Subcutaneous adipose tissue (tissue), 4 donors: ENCODE data around the gene KCNAB2. TPM values are rescaled to one million over a fixed set of nuclear protein-coding genes. Genes with fewer than 3 reads are reported as not detected.

Experiments
- total RNA-seq, 4 donors: library from RNA; depleted of rRNA; stranded (reverse); fragments of >200 nt; gene quantifications; one replicate each; pipeline ENCODE4 v1.1.0, GENCODE V29; 2016
- TF ChIP-seq, protein P1 (sequence below): fragments of 450-650 bp; IDR thresholded peaks from one replicate; pipeline ENCODE4 v1.5.1; 2016; ENCODE audit warnings: low read depth, mild to moderate bottlenecking, control low read depth, antibody characterized with exemption, moderate library complexity

KCNAB2 gene
- total RNA-seq, 4 donors from 2014 or later, result 10.2 to 48.6 (median 18.2) TPM

DNA sequence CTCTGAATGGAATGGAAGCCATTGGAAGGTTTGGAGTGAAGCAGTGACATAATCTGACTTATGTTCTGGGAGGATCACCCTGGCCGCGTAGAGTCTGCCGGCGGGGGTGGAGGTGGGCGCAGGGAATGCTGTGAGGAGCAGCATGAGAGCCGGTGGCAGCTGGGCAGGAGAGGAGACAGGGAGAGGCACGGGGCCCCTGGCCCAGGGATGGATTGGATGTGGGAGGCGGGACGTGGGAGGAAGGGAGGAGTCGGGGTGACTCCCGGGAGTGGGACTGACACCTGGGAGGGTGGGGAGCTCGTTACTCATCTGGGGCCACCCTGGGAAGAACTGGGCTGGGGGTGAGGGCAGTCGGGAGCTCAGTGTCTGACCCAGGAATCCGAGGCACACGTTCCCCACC lies 10.4 kb upstream of the KCNAB2 start:
- TF ChIP-seq, protein P1, sequence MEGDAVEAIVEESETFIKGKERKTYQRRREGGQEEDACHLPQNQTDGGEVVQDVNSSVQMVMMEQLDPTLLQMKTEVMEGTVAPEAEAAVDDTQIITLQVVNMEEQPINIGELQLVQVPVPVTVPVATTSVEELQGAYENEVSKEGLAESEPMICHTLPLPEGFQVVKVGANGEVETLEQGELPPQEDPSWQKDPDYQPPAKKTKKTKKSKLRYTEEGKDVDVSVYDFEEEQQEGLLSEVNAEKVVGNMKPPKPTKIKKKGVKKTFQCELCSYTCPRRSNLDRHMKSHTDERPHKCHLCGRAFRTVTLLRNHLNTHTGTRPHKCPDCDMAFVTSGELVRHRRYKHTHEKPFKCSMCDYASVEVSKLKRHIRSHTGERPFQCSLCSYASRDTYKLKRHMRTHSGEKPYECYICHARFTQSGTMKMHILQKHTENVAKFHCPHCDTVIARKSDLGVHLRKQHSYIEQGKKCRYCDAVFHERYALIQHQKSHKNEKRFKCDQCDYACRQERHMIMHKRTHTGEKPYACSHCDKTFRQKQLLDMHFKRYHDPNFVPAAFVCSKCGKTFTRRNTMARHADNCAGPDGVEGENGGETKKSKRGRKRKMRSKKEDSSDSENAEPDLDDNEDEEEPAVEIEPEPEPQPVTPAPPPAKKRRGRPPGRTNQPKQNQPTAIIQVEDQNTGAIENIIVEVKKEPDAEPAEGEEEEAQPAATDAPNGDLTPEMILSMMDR, result no peak

DNA sequence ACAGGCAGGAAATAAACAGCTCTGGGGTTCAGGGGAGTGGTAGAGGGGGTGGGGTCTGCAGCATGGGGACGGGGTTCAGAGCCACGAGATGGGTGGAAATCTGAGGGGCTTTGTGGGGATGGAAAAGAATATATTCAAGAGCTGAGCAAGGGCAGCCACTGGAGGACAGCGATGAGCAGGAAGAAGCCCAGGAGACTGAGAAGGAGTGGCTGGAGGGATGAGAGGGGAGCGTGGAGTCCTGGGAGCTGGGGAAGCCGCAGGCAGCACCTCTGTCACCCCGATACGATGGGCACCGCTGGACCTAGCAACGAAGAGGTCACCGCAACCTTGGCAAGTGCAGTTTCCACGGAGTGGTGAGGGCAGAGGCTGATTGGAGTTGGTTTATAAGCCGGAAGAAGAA lies 10.0 kb upstream of the KCNAB2 start:
- TF ChIP-seq, protein P1, result no peak

DNA sequence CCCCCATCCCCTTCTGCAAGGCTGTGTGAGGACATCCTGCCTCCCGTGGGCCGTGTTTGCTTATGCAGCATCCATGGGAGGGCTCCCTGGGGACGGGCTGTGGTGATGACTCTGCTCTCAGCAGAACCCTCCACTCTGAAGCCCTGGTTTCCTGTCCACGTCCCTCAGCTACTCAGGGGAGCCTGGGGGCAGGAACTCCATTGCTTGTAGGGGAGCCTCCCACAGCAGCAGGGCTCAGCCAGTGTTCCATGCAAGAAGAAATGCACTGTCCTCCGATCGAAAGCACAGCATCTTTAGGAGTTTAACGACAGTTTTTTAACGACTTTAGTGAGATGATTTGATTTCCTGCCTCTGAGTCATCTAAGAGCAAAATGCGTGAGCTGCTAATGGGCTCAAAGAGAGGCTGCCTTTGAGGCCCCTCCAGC lies 8.3 kb upstream of the KCNAB2 start:
- TF ChIP-seq, protein P1, result no peak

DNA sequence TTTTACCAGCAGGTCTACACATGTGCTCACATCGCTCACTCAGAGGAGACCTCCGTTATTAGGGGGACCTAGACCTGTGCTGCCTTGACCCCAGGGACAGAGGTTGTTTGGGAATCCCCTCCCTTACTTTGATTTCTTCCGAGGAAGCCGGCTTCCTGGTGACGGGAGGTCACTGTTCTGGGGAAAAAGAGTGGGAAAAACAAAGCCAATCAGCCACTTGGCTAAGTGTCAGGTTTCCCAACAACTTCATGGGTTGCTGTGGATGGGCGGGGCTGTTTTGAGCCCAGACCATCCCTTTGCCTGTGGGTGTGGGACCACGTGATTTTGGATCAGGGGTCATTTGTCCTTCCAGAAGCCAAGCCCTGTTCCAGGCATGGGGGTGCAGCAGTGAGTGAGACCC lies 7.1 kb upstream of the KCNAB2 start:
- TF ChIP-seq, protein P1, result no peak

DNA sequence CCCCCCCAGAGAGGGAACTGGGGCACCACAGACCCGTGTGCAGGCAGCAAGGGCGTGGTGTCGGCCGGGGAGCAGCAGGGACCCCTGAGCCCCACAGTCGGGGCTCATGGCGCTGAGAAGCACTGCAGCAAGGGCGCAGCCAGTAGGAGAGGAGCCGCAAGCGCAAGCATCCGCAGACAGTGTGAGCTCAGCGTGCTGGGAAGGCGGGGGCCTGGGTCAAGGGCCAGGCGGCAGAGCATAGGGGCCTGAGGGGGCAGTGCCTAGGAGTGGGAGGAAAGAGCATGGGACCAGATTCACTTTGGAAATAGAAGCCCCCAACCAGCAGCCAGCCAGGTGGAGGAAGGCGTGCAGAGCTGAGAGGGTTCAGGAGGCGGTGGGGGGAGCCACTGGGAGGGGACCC lies 6.7 kb upstream of the KCNAB2 start:
- TF ChIP-seq, protein P1, result no peak

DNA sequence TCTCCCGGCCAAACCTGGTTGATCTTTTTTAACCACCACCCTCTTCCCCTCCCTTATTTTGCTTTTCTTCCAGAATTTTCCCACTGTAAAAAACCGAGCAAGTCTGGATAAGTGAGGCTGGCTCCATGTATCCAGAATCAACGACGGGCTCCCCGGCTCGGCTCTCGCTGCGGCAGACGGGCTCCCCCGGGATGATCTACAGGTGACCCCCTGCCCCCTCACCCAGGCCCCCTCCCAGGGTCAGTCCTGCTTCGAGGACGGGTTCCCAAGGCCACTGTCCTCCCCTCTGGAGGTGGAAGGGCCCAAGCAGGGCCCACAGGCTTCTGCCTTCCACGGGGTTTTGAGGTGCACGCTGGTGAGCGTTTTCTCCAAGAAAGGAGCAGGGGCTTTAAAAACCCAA lies 5.2 kb upstream of the KCNAB2 start:
- TF ChIP-seq, protein P1, result no peak

DNA sequence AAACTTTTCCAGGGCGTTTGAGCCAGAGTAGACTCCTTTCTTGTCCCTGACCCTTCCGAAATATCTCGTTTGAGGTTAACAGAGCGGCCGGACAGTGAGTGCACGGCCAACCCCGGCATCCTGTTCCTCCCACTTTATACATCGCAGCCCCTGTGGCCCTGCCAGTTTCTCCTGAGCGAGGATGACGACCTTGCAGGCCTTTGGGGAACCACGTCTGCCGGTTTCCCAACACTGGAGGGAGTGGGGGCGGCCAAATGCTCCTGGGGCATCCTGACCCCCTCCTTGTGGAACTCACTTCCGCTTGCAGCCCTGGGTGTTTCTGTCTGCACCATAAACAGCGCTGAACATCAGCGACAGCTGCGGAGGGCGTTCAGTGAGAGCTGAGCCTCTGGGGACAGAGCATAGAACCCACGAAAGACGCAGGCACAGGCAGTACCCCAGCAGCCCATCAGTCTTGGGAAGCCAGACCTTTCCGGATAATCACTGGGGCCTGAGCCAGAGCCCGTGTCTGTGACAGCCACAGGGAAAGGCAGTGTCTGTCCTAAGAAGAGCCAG lies 4.8 kb upstream of the KCNAB2 start:
- TF ChIP-seq, protein P1, result no peak
